Esophagus muscularis mucosa (tissue), 3 donors: ENCODE results near the gene ZFPM1.

Source experiments
- CTCF ChIP-seq, 3 experiments: fragments of 200-600 bp in 2 of 3; fragments of 450-650 bp in 1 of 3; sonication (generic) in 2 of 3; IDR thresholded peaks; one replicate each; pipeline ENCODE4 v1.5.1; 2017 to 2019; ENCODE audit warnings: antibody characterized with exemption in 3 of 3, mild to moderate bottlenecking in 2 of 3, moderate library complexity in 1 of 3
- POLR2A ChIP-seq: fragments of 450-650 bp; IDR thresholded peaks from one replicate; pipeline ENCODE4 v1.6.1; 2017; ENCODE audit warnings: antibody characterized with exemption, moderate library complexity, mild to moderate bottlenecking, low read depth

DNA sequence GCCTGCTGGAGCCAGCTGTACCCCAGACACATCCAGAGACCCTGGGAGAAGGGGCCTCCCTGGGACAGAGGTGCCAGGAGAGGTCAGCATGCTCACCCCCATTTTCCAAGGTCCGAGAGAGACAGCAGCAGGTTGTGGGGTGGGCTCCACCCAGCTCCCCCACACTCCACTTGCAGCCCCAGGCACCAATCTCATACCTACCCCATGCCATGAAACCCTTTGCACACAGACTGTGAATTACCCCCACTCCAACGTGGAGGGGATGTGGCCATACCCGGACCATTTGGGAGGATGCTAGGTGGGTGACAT, 34.0 kb downstream of the ZFPM1 start:
- TF ChIP-seq POLR2A (no peak), CTCF (IDR thresholded peaks at IDR 0.05) (no peak)
